GM23338 (cell line): ENCODE data around the gene RAP1B.

Experiments used
- CREB1 ChIP-seq: fragments of 250-450 bp; sonication (Bioruptor Pico); IDR thresholded peaks from 2 replicates; pipeline ENCODE4 v1.5.0; 2020; ENCODE audit warnings: low read depth, mild to moderate bottlenecking, moderate library complexity
- EZH2 ChIP-seq: fragments of 200-600 bp; sonication (generic); IDR thresholded peaks from one replicate; pipeline ENCODE4 v1.8.0; 2017; ENCODE audit warnings: antibody characterized with exemption, mild to moderate bottlenecking, low read depth; ENCODE audit not compliant: unreplicated experiment
- EZH2phosphoT487 ChIP-seq: fragments of 200-600 bp; sonication (generic); IDR thresholded peaks from one replicate; pipeline ENCODE4 v1.8.1; 2018; ENCODE audit warnings: antibody characterized with exemption; ENCODE audit not compliant: unreplicated experiment
- JUNB ChIP-seq: IDR thresholded peaks from one replicate; pipeline ENCODE4 v1.6.1; 2016; ENCODE audit warnings: antibody characterized with exemption; ENCODE audit not compliant: unreplicated experiment
- POLR2AphosphoS5 ChIP-seq: IDR thresholded peaks from 2 replicates; pipeline ENCODE4 v1.6.1; 2016; ENCODE audit warnings: antibody characterized with exemption, low read depth
- STAT1 ChIP-seq: IDR thresholded peaks from one replicate; pipeline ENCODE4 v1.6.1; 2016; ENCODE audit warnings: antibody characterized with exemption; ENCODE audit not compliant: unreplicated experiment
- ZNF331 ChIP-seq: fragments of 250-450 bp; sonication (Bioruptor Pico); IDR thresholded peaks from 2 replicates; pipeline ENCODE4 v1.5.0; 2020; ENCODE audit warnings: low read depth, mild to moderate bottlenecking, moderate library complexity
- TF ChIP-seq, protein P1 (sequence below), 2 experiments: fragments of 200-600 bp in 1 of 2; sonication (generic) in 1 of 2; conservative IDR thresholded peaks; 2 replicates each; pipeline versions ENCODE4 v1.5.1 to v1.6.1; 2016 to 2017; ENCODE audit warnings: antibody characterized with exemption in 2 of 2, low read depth in 2 of 2, mild to moderate bottlenecking in 2 of 2, moderate library complexity in 1 of 2
- TF ChIP-seq, protein P2 (sequence below): IDR thresholded peaks from 2 replicates; pipeline ENCODE4 v1.6.1; 2016; ENCODE audit warnings: antibody characterized with exemption
- TF ChIP-seq, protein P3 (sequence below): IDR thresholded peaks from one replicate; pipeline ENCODE4 v1.6.1; 2018; ENCODE audit warnings: antibody characterized with exemption; ENCODE audit not compliant: unreplicated experiment

DNA sequence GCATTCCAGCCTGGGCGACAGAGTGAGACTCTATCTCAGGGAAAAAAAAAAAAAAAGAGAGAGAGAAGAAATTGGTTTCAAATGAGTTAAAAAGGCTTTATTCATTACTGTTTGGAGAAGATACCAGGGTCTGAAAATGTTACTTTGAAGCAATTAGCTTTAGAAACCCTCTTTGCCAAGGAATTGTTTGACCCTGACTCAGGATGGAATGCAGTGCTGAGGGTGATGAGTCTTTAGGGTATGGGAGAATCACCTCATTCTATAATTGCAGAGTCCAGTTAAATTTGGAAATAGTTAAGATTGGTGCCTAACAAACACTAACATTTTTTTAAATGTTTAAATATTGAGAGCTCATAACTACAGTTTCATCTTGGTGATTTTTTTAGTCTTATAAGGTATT, 13.3 kb downstream of the RAP1B start:
- TF ChIP-seq, protein P1, sequence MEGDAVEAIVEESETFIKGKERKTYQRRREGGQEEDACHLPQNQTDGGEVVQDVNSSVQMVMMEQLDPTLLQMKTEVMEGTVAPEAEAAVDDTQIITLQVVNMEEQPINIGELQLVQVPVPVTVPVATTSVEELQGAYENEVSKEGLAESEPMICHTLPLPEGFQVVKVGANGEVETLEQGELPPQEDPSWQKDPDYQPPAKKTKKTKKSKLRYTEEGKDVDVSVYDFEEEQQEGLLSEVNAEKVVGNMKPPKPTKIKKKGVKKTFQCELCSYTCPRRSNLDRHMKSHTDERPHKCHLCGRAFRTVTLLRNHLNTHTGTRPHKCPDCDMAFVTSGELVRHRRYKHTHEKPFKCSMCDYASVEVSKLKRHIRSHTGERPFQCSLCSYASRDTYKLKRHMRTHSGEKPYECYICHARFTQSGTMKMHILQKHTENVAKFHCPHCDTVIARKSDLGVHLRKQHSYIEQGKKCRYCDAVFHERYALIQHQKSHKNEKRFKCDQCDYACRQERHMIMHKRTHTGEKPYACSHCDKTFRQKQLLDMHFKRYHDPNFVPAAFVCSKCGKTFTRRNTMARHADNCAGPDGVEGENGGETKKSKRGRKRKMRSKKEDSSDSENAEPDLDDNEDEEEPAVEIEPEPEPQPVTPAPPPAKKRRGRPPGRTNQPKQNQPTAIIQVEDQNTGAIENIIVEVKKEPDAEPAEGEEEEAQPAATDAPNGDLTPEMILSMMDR (conservative IDR thresholded peaks at IDR 0.05; ENCODE audit: low read depth in 2 of 2) = no peak
- TF ChIP-seq EZH2phosphoT487 = no peak
- TF ChIP-seq, protein P2, sequence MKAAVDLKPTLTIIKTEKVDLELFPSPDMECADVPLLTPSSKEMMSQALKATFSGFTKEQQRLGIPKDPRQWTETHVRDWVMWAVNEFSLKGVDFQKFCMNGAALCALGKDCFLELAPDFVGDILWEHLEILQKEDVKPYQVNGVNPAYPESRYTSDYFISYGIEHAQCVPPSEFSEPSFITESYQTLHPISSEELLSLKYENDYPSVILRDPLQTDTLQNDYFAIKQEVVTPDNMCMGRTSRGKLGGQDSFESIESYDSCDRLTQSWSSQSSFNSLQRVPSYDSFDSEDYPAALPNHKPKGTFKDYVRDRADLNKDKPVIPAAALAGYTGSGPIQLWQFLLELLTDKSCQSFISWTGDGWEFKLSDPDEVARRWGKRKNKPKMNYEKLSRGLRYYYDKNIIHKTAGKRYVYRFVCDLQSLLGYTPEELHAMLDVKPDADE = no peak
- TF ChIP-seq EZH2 = no peak
- TF ChIP-seq, protein P3, sequence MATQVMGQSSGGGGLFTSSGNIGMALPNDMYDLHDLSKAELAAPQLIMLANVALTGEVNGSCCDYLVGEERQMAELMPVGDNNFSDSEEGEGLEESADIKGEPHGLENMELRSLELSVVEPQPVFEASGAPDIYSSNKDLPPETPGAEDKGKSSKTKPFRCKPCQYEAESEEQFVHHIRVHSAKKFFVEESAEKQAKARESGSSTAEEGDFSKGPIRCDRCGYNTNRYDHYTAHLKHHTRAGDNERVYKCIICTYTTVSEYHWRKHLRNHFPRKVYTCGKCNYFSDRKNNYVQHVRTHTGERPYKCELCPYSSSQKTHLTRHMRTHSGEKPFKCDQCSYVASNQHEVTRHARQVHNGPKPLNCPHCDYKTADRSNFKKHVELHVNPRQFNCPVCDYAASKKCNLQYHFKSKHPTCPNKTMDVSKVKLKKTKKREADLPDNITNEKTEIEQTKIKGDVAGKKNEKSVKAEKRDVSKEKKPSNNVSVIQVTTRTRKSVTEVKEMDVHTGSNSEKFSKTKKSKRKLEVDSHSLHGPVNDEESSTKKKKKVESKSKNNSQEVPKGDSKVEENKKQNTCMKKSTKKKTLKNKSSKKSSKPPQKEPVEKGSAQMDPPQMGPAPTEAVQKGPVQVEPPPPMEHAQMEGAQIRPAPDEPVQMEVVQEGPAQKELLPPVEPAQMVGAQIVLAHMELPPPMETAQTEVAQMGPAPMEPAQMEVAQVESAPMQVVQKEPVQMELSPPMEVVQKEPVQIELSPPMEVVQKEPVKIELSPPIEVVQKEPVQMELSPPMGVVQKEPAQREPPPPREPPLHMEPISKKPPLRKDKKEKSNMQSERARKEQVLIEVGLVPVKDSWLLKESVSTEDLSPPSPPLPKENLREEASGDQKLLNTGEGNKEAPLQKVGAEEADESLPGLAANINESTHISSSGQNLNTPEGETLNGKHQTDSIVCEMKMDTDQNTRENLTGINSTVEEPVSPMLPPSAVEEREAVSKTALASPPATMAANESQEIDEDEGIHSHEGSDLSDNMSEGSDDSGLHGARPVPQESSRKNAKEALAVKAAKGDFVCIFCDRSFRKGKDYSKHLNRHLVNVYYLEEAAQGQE = no peak
- no peak for TF ChIP-seq STAT1
- no peak for TF ChIP-seq CREB1 (CRISPR knock-in tag)
- no peak for TF ChIP-seq POLR2AphosphoS5
- no peak for TF ChIP-seq JUNB
- no peak for TF ChIP-seq ZNF331 (CRISPR knock-in tag)
